ENCODE data around the gene UGT1A9. TPM values are rescaled to one million over a fixed set of nuclear protein-coding genes. Genes with fewer than 3 reads are reported as not detected.

The UGT1A9 gene
- total and polyA plus RNA-seq, 9 donors = 0.36 TPM; not detected in 8

DNA sequence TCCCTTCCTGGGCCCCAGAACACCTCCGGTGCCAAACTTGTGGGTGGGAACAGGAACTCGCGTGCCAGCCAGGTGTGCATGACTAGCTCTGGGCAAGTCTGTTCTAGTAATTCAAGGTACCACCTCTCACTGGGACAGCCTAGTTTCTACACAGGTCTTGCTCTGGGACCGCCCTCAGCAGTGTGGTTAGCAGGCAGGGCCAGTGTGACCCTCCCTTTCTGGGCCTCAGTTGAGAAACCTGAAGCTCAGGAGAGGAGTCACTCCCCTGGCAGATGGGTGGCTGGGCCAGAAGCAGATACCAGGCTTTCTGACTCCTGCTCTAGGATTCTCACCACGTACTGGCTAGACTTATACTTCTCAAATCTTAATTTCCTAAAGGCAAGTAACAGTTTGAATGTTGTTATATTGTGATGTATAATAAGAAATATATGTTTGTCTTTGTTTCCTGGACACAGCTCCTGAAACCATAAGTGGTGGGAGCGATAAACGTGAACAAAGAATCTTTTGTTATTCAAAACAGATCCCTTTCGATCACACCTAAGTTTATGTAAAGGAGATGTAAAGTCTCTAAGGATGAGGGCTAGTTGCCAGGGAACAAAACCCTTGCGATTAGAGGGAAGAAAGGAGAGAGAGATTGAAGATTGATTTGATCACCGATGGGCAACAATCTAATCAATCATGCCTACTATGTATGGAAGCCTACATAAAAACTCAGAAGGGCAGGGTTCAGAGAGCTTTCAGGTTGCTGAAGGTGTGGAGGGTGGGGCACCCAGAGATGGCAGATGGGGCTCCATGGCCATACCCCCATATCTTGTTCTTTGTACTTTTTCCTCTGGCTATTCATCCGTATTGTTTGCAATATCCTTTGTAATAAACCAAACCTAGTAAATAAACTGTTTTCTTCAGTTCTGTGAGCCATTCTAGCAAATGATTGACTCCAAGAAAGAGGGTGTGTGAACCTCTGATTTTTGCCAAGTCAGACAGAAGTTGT lies 20.0 kb downstream of the UGT1A9 start:
- Histone ChIP-seq H3K27ac (no peak overlapping the region), H3K4me1 (ENCODE audit: insufficient read depth) (no peaks in the 10 kb centered on the region), H3K9me3 (no peaks in the 10 kb centered on the region), H3K36me3 (no peaks in the 10 kb centered on the region), H3K4me3 (no peak overlapping the region), H3K27me3 (no peaks in the 10 kb centered on the region)
- no peak for DNase-seq
- TF ChIP-seq POLR2A (IDR thresholded peaks at IDR 0.05) = no peak
- TF ChIP-seq, protein P1, sequence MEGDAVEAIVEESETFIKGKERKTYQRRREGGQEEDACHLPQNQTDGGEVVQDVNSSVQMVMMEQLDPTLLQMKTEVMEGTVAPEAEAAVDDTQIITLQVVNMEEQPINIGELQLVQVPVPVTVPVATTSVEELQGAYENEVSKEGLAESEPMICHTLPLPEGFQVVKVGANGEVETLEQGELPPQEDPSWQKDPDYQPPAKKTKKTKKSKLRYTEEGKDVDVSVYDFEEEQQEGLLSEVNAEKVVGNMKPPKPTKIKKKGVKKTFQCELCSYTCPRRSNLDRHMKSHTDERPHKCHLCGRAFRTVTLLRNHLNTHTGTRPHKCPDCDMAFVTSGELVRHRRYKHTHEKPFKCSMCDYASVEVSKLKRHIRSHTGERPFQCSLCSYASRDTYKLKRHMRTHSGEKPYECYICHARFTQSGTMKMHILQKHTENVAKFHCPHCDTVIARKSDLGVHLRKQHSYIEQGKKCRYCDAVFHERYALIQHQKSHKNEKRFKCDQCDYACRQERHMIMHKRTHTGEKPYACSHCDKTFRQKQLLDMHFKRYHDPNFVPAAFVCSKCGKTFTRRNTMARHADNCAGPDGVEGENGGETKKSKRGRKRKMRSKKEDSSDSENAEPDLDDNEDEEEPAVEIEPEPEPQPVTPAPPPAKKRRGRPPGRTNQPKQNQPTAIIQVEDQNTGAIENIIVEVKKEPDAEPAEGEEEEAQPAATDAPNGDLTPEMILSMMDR (IDR thresholded peaks at IDR 0.05) = no peak
- no peak for TF ChIP-seq EP300 (IDR thresholded peaks at IDR 0.05)
- 79 to 90% (median 80%) methylated on average over 11 of the region's 11 CpGs for WGBS, 3 donors
- intact Hi-C loops (cut with DNase I) = no loop called here

DNA sequence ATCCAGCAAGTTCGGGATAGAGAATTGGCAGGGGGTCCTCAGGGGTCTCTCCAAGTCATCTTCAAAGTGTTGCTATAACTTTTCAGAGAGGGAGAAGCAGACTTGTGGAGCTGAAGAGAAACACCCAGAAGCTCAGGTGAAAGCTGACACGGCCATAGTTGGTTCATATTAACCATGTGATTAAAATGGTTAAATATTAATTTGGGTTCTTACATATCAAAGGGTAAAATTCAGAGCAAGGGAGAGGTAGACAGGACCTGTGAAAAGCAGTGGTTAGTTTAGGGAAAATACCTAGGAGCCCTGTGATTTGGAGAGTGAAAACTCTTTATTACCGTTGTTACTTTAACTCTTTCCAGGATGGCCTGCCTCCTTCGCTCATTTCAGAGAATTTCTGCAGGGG lies 20.9 kb downstream of the UGT1A9 start, which contains the start of gene UGT1A6:
Gene UGT1A6, plus strand, starts transcription at position 243 of the 400 bp plus-strand sequence. Its CDS starts 115 bp downstream, at position 358.
- WGBS, 3 donors = 76 to 88% (median 85%) methylated on average over 4 of the region's 4 CpGs
- Histone ChIP-seq H3K27me3 (no peaks in the 10 kb centered on the region), H3K4me3 (no peak within 1 kb of the TSS), H3K4me1 (ENCODE audit: insufficient read depth) (no peaks in the 10 kb centered on the region), H3K9me3 (no peaks in the 10 kb centered on the region), H3K36me3 (no peaks in the 10 kb centered on the region), H3K27ac (no peak within 1 kb of the TSS)
- intact Hi-C loops (cut with DNase I) = no loop called here
- TF ChIP-seq EP300 (IDR thresholded peaks at IDR 0.05) (no peak), POLR2A (IDR thresholded peaks at IDR 0.05) (no peak)
- TF ChIP-seq, protein P1 (IDR thresholded peaks at IDR 0.05) = no peak
- DNase-seq = no peak

DNA sequence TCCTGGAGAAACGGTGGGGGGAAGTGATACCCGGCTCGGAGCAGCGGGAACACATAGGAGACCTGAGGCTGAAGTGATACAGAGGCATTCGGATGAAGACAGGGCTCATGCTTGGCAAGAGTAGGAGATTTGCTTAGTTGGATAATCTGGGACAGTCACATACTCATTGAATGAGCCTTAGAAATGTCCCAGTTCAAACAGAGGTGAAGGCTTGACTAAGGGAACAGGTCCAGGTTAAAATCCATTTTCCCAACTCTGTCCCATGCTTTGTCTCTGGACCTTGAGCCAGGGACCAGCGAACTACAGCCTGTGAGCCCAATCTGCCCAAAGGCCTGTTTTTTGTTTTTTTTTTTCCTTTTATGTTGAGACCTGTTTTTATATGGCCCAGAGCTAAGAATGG lies 22.3 kb downstream of the UGT1A9 start:
- no peak for DNase-seq
- 73 to 84% (median 79%) methylated on average over 6 of the region's 6 CpGs for whole genome bisulfite sequencing, 3 donors
- Histone ChIP-seq H3K27me3 (no peaks in the 10 kb centered on the region), H3K36me3 (no peaks in the 10 kb centered on the region), H3K9me3 (no peaks in the 10 kb centered on the region), H3K4me1 (ENCODE audit: insufficient read depth) (no peaks in the 10 kb centered on the region), H3K27ac (no peak overlapping the region), H3K4me3 (no peak overlapping the region)
- intact Hi-C loops (cut with DNase I) = no loop called here
- no peak for TF ChIP-seq POLR2A (IDR thresholded peaks at IDR 0.05)
- TF ChIP-seq, protein P1 (IDR thresholded peaks at IDR 0.05) = no peak
- TF ChIP-seq EP300 (IDR thresholded peaks at IDR 0.05) = no peak

DNA sequence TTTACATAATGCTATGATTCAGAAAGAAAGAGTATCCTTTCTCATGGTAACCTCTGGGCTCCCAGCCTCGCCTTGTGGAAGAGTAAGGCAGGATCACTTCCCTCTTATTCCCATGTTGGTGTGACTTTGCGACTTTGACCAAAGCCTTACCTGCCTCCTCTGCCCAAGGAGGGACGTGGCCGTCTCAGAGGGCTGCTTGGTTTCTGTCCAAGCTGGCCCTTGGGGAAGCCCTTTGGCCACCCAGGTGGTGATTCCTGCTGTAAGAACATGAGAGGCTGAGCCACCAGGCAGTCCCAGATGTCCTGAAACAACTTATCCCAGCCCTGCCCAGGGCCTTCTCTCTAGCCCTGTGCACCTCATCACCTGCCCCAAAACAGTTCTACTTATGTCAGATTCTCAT lies 27.0 kb downstream of the UGT1A9 start:
- DNase-seq = no peak
- WGBS, 3 donors = 62 to 80% (median 68%) methylated on average over 4 of the region's 4 CpGs

More for the DNA sequence above, 27.0 kb downstream of the UGT1A9 start:
- Histone ChIP-seq H3K4me1 (ENCODE audit: insufficient read depth) (no peaks in the 10 kb centered on the region), H3K9me3 (no peaks in the 10 kb centered on the region), H3K27ac (no peak overlapping the region), H3K27me3 (no peaks in the 10 kb centered on the region), H3K4me3 (no peak overlapping the region), H3K36me3 (no peaks in the 10 kb centered on the region)
- TF ChIP-seq, protein P1 (IDR thresholded peaks at IDR 0.05) = no peak
- TF ChIP-seq EP300 (IDR thresholded peaks at IDR 0.05) (no peak), POLR2A (IDR thresholded peaks at IDR 0.05) (no peak)
- intact Hi-C loops (cut with DNase I) = no loop called here
